ENCODE results near the gene HNF4A.

HNF4A gene

GRCh38 chr20:44406572-44407137, 51.2 kb downstream of the HNF4A start:
- ATAC-seq (no peak), DNase-seq (no peak)

- DNase-seq (no peak), ATAC-seq (no peak)
Observed at GRCh38 chr20:44407402-44408184, 52.1 kb downstream of the HNF4A start.

DNA sequence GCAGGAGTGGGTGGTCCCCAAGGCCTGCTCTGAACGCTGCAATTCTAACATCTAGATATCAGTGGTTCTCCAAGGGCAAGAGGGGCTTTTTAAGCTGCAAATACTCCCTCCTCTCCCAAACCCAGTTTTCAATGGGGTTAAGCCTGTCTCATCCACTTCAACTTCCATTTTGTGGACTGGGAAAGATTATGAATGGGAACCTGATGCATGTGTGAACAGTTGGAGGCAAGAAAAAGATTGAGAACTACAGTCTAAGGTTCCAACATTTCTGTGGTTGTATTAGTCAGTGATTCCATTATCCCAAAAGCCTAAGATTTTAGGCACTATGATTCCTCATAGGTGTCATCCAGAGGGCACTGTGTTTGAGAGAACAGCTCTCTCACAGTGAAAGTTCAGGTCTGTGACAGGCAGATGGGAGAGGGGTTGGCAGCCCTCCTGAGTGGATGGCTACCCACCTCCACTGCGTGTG, 53.7 kb downstream of the HNF4A start:
- no peak for DNase-seq
- no peak for ATAC-seq

GRCh38 chr20:44410583-44411019, 55.1 kb downstream of the HNF4A start:
- no peak for DNase-seq
- ATAC-seq, result no peak

DNA sequence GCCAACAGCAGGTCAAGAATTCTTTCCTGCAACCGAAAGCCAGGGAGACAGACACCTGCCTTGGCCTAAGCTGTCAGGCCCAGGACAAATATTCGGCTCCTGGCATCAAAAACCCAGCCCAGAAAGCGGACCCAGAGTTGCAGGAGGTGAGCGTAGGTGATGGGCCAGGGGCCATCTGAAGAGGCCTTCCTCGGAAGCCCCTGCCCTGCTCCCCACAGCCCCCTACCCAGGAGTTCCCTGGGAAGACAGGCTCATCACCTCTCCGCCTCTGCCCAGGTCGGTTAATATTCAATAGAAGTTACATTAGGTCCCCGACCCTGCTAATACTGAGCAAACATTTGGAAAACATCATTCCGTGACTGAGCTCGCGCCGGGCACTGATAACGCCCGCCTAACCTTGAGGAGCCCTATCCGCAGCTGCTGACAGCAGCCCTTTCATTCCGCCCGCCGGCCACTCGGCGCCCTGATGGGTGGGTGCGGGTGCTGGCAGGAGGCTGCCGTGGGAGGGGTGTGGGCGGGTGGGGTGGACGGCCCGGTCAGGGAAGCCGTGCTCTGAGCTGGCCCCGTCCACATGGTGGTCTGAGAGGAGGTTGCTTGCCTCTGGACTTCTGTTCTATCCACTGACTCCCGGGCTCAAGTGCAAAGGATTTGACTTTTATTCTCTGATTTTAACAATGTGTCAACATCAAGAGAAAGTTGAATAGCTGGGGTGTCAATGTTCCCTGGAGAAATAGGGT, 55.7 kb downstream of the HNF4A start:
- ATAC-seq (no peak), DNase-seq (no peak)

- no peak for ATAC-seq
- no peak for DNase-seq
Observed at GRCh38 chr20:44411757-44412401, 56.4 kb downstream of the HNF4A start.

GRCh38 chr20:44412402-44413144, 57.1 kb downstream of the HNF4A start:
- ATAC-seq (peak; percentile 6), DNase-seq (no peak)

DNA sequence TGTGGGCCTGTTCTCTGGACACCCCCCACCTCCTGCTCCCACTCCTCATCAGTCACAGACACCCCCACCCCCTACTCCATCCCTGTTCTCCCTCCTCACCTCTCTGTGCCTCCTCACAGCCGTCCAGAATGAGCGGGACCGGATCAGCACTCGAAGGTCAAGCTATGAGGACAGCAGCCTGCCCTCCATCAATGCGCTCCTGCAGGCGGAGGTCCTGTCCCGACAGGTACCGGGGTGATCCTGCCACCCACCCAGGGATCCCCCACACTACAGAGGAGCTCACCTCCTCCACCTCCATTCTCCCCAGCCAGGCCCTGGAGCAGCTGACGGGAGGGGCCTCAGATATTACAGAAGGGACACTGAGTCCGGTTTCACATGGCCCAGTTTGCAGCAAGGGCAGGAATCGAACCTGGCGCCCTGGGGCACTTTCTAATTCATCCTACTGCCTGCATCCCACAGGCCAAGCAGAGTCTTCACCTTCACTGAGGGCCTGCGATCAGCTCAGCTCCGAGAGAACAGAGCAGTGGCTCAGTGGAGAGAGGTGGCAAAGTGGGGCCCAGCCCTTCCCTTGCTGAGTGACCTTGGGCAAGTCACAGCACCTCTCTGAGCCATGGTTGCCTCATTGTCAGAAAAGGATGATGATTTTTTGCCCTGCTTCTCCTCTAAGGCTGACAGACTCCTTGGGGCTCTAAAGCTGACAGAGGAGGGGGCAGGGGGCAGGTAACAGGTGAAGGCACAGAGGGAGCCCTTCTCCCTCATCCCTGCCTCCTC, 58.3 kb downstream of the HNF4A start:
- no peak for ATAC-seq
- no peak for DNase-seq

DNA sequence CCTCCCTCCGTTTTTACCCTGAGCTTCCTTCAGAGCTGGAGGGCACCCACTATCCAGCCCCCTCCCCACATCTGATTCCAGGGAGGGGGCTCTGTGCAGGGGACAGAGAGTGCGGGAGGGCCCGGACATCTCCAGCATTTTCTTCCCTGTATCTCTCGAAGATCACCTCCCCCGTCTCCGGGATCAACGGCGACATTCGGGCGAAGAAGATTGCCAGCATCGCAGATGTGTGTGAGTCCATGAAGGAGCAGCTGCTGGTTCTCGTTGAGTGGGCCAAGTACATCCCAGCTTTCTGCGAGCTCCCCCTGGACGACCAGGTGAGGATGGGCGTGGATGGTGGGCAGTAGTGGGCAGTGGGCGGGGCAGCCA, 58.8 kb downstream of the HNF4A start:
- ATAC-seq (no peak), DNase-seq (no peak)

- ATAC-seq (no peak), DNase-seq (no peak)
Observed at GRCh38 chr20:44414808-44415207, 59.3 kb downstream of the HNF4A start.

DNA sequence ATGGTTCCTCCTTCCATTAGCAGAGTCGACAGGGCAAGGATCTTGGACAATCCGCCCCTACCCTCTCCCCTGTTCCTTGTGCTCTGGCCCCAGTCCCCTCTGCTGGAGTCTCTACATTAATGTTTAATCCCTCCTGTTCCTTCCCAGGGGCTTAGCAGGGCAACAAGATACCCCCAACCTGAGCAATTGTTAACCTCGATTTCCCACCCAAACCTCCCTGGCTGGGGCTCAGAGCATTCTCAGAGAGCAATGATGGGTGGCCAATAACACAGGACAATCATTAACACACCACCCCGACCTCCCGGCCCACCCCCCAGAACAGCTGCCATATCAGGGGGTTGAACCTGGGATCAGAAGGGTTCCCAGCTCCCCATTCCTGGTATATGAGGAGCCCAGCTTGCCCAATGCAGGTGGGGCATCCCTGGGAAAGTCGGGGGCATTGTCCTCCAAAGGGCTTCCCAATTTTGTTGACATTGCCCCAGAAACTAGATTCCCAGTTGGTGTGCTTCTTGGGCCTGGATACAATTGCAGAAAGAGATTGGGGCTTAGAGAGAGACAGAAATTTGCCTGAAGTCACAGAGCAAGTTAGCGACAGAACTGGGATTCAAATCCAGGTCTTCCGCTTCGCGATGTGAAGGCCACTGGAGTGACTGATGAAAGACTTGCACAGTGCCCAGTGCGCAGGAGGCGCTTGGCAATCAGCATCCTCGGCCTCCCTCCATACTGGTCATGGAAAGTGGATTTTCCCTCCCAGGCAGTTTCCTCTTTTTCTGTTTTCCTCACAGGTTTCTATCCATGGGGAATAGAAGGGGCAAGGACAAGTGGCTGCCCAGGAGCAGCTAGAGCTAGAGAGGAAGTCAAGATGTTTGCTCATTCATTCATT, 60.6 kb downstream of the HNF4A start:
- no peak for DNase-seq
- ATAC-seq, result no peak

DNA sequence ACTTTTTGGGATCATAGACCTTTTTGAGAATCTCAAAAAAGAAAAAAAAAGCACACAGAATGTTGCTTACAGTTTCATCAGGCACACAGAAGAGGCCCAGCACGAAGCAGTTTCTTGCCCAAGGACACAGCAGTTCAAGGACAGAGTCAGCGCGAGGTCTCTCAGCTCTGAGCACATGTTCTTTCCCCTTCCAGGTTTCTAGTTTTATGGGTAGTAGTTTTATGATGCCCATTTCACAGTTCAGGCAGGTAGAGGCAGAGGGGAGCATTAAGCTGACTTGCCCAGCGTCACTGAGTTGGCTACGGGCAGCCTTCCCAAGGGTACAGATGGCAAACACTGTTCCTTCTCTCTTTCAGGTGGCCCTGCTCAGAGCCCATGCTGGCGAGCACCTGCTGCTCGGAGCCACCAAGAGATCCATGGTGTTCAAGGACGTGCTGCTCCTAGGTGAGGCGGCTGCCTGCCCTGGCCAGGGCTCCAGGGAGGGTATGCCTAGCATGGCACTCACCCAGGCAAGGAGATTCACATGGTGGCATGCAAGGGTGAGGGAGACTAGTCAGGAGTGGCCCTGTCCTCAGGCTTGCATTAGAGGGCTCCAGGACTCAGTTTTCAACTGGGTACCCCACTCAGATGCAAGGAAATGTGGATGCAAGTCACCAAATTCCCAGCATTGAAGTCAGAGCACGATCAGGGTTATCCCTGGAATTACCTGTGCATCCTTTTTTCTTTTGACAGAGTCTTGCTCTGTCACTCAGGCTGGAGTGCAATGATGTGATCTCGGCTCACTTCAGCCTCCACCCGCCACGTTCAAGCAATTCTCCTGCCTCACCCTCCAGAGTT, 62.8 kb downstream of the HNF4A start:
- DNase-seq (no peak), ATAC-seq (no peak)

- DNase-seq, result no peak
Observed at GRCh38 chr20:44419131-44419844, 63.8 kb downstream of the HNF4A start.

GRCh38 chr20:44420497-44420896, 65.0 kb downstream of the HNF4A start:
- DNase-seq, result no peak
- ATAC-seq, result no peak

More at GRCh38 chr20:44419131-44419844, 63.8 kb downstream of the HNF4A start:
- ATAC-seq, result no peak

- ATAC-seq, result no peak
- no peak for DNase-seq
Observed at GRCh38 chr20:44422083-44422482, 66.6 kb downstream of the HNF4A start.

GRCh38 chr20:44423480-44423879, 68.0 kb downstream of the HNF4A start:
- DNase-seq (no peak), ATAC-seq (no peak)

GRCh38 chr20:44424039-44424495, 68.6 kb downstream of the HNF4A start:
- DNase-seq, result no peak
- ATAC-seq, result no peak

DNA sequence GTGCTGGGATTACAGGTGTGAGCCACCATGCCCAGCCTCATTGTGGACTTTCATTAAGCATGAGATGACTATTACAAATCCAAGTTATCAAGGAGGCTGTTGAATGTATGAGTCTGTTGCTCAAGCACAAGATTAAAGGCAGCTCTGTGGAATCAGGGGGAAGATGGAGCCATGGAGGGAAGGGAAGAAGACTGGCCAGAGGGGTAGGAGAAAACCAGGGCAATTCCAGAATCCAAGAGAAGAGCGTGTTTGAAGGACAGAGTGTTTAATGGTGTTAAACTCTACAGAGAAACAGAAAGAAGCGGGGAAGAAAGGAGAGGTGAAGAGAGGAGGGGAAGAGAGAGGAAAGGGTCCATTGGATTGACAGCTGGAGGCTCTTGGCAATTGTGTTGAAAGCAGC, 70.4 kb downstream of the HNF4A start:
- ATAC-seq (no peak), DNase-seq (no peak)
